ENCODE results near the gene ASIC2.

ASIC2 gene

DNA sequence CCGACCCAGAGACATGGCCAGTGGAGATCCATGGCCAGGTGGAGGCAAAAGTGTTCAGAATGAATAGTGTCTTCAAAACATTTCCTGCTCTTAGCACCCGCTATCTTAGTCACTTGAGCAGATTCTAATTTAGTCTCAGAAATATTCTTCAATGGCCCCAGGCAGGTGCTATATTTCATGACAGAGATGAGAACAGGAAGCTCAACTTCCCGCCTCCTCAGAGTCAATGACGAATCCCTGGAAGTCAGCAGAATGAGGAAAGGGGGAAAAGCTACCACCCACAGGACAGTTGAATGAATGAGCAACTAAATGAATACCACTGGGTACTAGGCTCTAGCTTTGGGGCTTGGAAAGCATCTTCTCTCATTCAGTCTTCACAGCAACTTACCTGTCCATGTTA is 147.2 kb downstream of the ASIC2 start:
- H3K27me3 ChIP-seq (ENCODE audit: control insufficient read depth in 3 of 3, insufficient read depth in 3 of 3, low read depth in 1 of 3, low read length in 3 of 3): no peaks in the 10 kb centered on the region
- no peak overlapping the region for H3K9ac ChIP-seq (ENCODE audit: low read depth, low read length, poor library complexity)
- WGBS, 2 donors (ENCODE audit: extremely low coverage in 2 of 2, insufficient read length in 2 of 2, insufficient replicate concordance in 1 of 2): no CpG with 5 or more reads among the region's 4 CpGs
- no peaks in the 10 kb centered on the region for H3K79me1 ChIP-seq (ENCODE audit: low read depth, low read length)
- no peak overlapping the region for H3K27ac ChIP-seq (replicated peaks; ENCODE audit: low read length)
- H2BK120ac ChIP-seq (ENCODE audit: low read depth, low read length): no peak overlapping the region
- no peak overlapping the region for H2AFZ ChIP-seq (ENCODE audit: low read length)
- H3K4me1 ChIP-seq (ENCODE audit: control insufficient read depth in 2 of 2, insufficient read depth in 1 of 2, low read depth in 1 of 2, low read length in 2 of 2): peaks cover 0 to 2% of the 10 kb centered on the region in 2 donors
- H4K91ac ChIP-seq (ENCODE audit: low read depth, low read length, poor library complexity): no peak overlapping the region
- H4K8ac ChIP-seq (ENCODE audit: low read depth, low read length): no peak overlapping the region
- H2BK12ac ChIP-seq (ENCODE audit: low read length): no peak overlapping the region
- no peak overlapping the region for H3K4me3 ChIP-seq (ENCODE audit: low read length in 2 of 2)
- H2BK15ac ChIP-seq (ENCODE audit: low read length): no peak overlapping the region
- no peak overlapping the region for H2BK5ac ChIP-seq (ENCODE audit: low read length)
- H3K36me3 ChIP-seq (replicated peaks in 1 of 2; ENCODE audit: control insufficient read depth in 2 of 2, insufficient read depth in 2 of 2, low read length in 2 of 2): no peaks in the 10 kb centered on the region
- H3K9me3 ChIP-seq (replicated peaks in 1 of 2; ENCODE audit: control insufficient read depth in 2 of 2, insufficient read depth in 1 of 2, low read depth in 1 of 2, low read length in 2 of 2): no peaks in the 10 kb centered on the region
- H2AK5ac ChIP-seq (ENCODE audit: low read depth, low read length): no peak overlapping the region
- H3K4ac ChIP-seq (ENCODE audit: low read length): no peak overlapping the region
- no peak overlapping the region for H3K23ac ChIP-seq (ENCODE audit: low read depth, low read length, poor library complexity)
- no peak overlapping the region for H3K14ac ChIP-seq (ENCODE audit: low read length)
- no peak overlapping the region for H3K4me2 ChIP-seq (ENCODE audit: insufficient read depth, low read length, poor library complexity, severe bottlenecking)
- no peak for DNase-seq (ENCODE audit: low spot score)
- H3K18ac ChIP-seq (ENCODE audit: low read length): no peak overlapping the region

DNA sequence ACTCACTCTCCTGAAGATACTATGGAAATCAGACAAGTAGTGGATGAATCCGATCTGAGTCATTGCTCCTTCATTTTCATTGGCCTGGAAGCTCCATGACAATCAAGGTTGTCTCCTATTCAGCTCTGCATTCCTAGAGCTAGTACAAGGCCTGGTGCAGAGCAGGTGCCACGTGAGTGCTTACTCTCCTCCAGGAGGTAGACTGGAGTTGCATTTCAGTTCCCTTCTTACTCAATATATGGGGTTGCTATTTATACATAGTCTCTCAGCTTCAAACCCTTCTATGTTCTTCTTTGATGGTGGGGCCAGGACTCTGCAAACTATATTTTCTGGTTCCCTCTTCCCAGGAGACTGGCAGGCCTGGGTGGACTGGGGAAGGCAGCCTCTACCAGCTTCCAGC is 148.3 kb downstream of the ASIC2 start:
- Histone ChIP-seq H3K9me3 (replicated peaks in 1 of 2; ENCODE audit: control insufficient read depth in 2 of 2, insufficient read depth in 1 of 2, low read depth in 1 of 2, low read length in 2 of 2) (no peaks in the 10 kb centered on the region), H3K27ac (replicated peaks; ENCODE audit: low read length) (no peak overlapping the region), H3K14ac (ENCODE audit: low read length) (no peak overlapping the region), H2BK15ac (ENCODE audit: low read length) (no peak overlapping the region), H4K8ac (ENCODE audit: low read depth, low read length) (no peak overlapping the region), H3K9ac (ENCODE audit: low read depth, low read length, poor library complexity) (no peak overlapping the region), H3K4me1 (ENCODE audit: control insufficient read depth in 2 of 2, insufficient read depth in 1 of 2, low read depth in 1 of 2, low read length in 2 of 2) (peaks cover 0 to 8% of the 10 kb centered on the region in 2 donors), H3K4me3 (ENCODE audit: low read length in 2 of 2) (no peak overlapping the region), H3K4ac (ENCODE audit: low read length) (no peak overlapping the region), H2BK120ac (ENCODE audit: low read depth, low read length) (no peak overlapping the region), H2BK12ac (ENCODE audit: low read length) (no peak overlapping the region), H3K4me2 (ENCODE audit: insufficient read depth, low read length, poor library complexity, severe bottlenecking) (no peak overlapping the region), H3K23ac (ENCODE audit: low read depth, low read length, poor library complexity) (no peak overlapping the region), H2AK5ac (ENCODE audit: low read depth, low read length) (no peak overlapping the region), H2AFZ (ENCODE audit: low read length) (no peak overlapping the region), H2BK5ac (ENCODE audit: low read length) (no peak overlapping the region), H3K18ac (ENCODE audit: low read length) (no peak overlapping the region), H3K36me3 (replicated peaks in 1 of 2; ENCODE audit: control insufficient read depth in 2 of 2, insufficient read depth in 2 of 2, low read length in 2 of 2) (no peaks in the 10 kb centered on the region), H3K27me3 (ENCODE audit: control insufficient read depth in 3 of 3, insufficient read depth in 3 of 3, low read depth in 1 of 3, low read length in 3 of 3) (no peaks in the 10 kb centered on the region), H4K91ac (ENCODE audit: low read depth, low read length, poor library complexity) (no peak overlapping the region), H3K79me1 (ENCODE audit: low read depth, low read length) (no peaks in the 10 kb centered on the region)
- no peak for DNase-seq (ENCODE audit: low spot score)
- no CpG with 5 or more reads among the region's 2 CpGs for WGBS, 2 donors (ENCODE audit: extremely low coverage in 2 of 2, insufficient read length in 2 of 2, insufficient replicate concordance in 1 of 2)

DNA sequence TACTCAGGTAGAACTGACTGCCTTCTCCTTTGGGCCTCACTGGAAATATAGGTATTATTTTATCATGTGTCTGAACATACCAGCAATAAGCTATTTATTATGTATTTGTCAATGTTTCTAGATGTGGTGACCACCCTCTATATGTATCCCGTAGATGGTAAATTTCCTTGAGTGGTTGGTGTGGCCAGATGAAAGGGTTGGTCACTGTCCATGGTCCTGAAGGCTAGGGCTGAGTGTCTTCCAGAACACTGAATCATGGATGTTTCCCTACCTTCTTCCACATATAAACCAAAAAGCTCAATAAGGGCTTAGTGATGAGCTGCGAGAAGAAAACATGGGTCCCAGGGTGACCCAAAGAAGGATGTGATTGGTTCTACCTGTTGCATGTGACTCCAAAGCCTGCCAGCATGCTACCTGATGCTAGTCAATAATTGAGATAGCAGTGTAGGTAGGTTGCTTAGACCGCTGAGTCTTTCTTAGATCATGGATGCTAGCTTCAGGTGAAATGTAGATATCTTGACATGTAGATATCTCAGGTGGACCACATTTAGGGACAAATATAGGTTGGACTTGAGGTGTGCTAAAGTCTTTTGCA is 150.3 kb downstream of the ASIC2 start:
- H3K23ac ChIP-seq (ENCODE audit: low read depth, low read length, poor library complexity): no peak overlapping the region
- H3K79me1 ChIP-seq (ENCODE audit: low read depth, low read length): no peaks in the 10 kb centered on the region
- no peak overlapping the region for H2BK12ac ChIP-seq (ENCODE audit: low read length)
- H4K91ac ChIP-seq (ENCODE audit: low read depth, low read length, poor library complexity): no peak overlapping the region
- no peak overlapping the region for H2AK5ac ChIP-seq (ENCODE audit: low read depth, low read length)
- H3K4me2 ChIP-seq (ENCODE audit: insufficient read depth, low read length, poor library complexity, severe bottlenecking): no peak overlapping the region
- H2BK15ac ChIP-seq (ENCODE audit: low read length): no peak overlapping the region
- no peaks in the 10 kb centered on the region for H3K27me3 ChIP-seq (ENCODE audit: control insufficient read depth in 3 of 3, insufficient read depth in 3 of 3, low read depth in 1 of 3, low read length in 3 of 3)
- DNase-seq (ENCODE audit: low spot score): peak; percentile 67
- H3K4ac ChIP-seq (ENCODE audit: low read length): no peak overlapping the region
- no peak overlapping the region for H2AFZ ChIP-seq (ENCODE audit: low read length)
- H3K36me3 ChIP-seq (replicated peaks in 1 of 2; ENCODE audit: control insufficient read depth in 2 of 2, insufficient read depth in 2 of 2, low read length in 2 of 2): no peaks in the 10 kb centered on the region
- H4K8ac ChIP-seq (ENCODE audit: low read depth, low read length): no peak overlapping the region
- WGBS, 2 donors (ENCODE audit: extremely low coverage in 2 of 2, insufficient read length in 2 of 2, insufficient replicate concordance in 1 of 2): no CpG with 5 or more reads among the region's 3 CpGs
- no peak overlapping the region for H3K9ac ChIP-seq (ENCODE audit: low read depth, low read length, poor library complexity)
- H2BK5ac ChIP-seq (ENCODE audit: low read length): no peak overlapping the region
- H3K9me3 ChIP-seq (replicated peaks in 1 of 2; ENCODE audit: control insufficient read depth in 2 of 2, insufficient read depth in 1 of 2, low read depth in 1 of 2, low read length in 2 of 2): no peaks in the 10 kb centered on the region
- H2BK120ac ChIP-seq (ENCODE audit: low read depth, low read length): no peak overlapping the region
- H3K4me3 ChIP-seq (ENCODE audit: low read length in 2 of 2): no peak overlapping the region
- peaks cover 0 to 8% of the 10 kb centered on the region in 2 donors for H3K4me1 ChIP-seq (ENCODE audit: control insufficient read depth in 2 of 2, insufficient read depth in 1 of 2, low read depth in 1 of 2, low read length in 2 of 2)
- no peak overlapping the region for H3K18ac ChIP-seq (ENCODE audit: low read length)
- H3K27ac ChIP-seq (replicated peaks; ENCODE audit: low read length): no peak overlapping the region
- H3K14ac ChIP-seq (ENCODE audit: low read length): no peak overlapping the region

DNA sequence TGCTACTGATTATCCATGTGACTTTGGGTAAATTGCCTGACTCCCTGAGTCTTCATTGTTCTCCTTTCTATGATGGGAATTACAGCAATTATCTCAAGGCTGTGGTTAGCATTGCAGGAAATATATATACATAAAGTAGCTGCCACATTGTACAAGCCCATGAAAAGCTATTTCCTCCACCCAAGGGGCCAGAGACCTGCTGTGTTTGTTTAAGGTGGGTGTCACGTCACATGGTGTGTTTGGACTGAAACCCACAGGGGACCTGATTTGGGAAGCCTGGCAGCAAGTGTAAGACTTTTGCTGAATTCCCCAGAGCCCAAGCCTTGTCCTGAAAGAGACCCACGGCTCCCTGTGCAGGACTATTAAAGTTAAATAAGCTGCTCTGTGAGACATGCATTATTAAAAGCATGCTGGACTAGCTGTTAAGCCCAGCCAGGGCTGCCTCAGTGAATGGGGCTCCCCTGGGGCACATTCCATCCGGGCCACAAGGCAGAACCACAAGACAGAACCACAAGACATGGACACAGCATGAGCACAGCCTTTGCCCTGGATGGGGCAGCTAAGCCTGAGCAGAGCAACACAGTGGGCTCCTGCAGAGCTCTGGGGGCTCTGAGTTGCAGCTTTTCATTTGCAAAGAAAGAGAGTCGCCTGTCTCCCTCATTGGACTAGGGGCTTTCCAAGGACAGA is 152.5 kb downstream of the ASIC2 start:
- Histone ChIP-seq H3K4me2 (ENCODE audit: insufficient read depth, low read length, poor library complexity, severe bottlenecking) (no peak overlapping the region), H3K36me3 (replicated peaks in 1 of 2; ENCODE audit: control insufficient read depth in 2 of 2, insufficient read depth in 2 of 2, low read length in 2 of 2) (no peaks in the 10 kb centered on the region), H2BK120ac (ENCODE audit: low read depth, low read length) (no peak overlapping the region), H3K4ac (ENCODE audit: low read length) (no peak overlapping the region), H2AFZ (ENCODE audit: low read length) (no peak overlapping the region), H4K91ac (ENCODE audit: low read depth, low read length, poor library complexity) (no peak overlapping the region), H3K27ac (replicated peaks; ENCODE audit: low read length) (no peak overlapping the region), H3K27me3 (ENCODE audit: control insufficient read depth in 3 of 3, insufficient read depth in 3 of 3, low read depth in 1 of 3, low read length in 3 of 3) (no peaks in the 10 kb centered on the region), H3K14ac (ENCODE audit: low read length) (no peak overlapping the region), H3K4me1 (ENCODE audit: control insufficient read depth in 2 of 2, insufficient read depth in 1 of 2, low read depth in 1 of 2, low read length in 2 of 2) (peaks cover 0 to 8% of the 10 kb centered on the region in 2 donors), H2BK5ac (ENCODE audit: low read length) (no peak overlapping the region), H3K9ac (ENCODE audit: low read depth, low read length, poor library complexity) (no peak overlapping the region), H3K79me1 (ENCODE audit: low read depth, low read length) (no peaks in the 10 kb centered on the region), H3K23ac (ENCODE audit: low read depth, low read length, poor library complexity) (no peak overlapping the region), H3K4me3 (ENCODE audit: low read length in 2 of 2) (no peak overlapping the region), H3K18ac (ENCODE audit: low read length) (no peak overlapping the region), H2AK5ac (ENCODE audit: low read depth, low read length) (no peak overlapping the region), H2BK12ac (ENCODE audit: low read length) (no peak overlapping the region), H4K8ac (ENCODE audit: low read depth, low read length) (no peak overlapping the region), H3K9me3 (replicated peaks in 1 of 2; ENCODE audit: control insufficient read depth in 2 of 2, insufficient read depth in 1 of 2, low read depth in 1 of 2, low read length in 2 of 2) (no peaks in the 10 kb centered on the region), H2BK15ac (ENCODE audit: low read length) (no peak overlapping the region)
- no CpG with 5 or more reads among the region's 4 CpGs for WGBS, 2 donors (ENCODE audit: extremely low coverage in 2 of 2, insufficient read length in 2 of 2, insufficient replicate concordance in 1 of 2)
- no peak for DNase-seq (ENCODE audit: low spot score)

Measured in neuronal stem cell (in vitro differentiated cells).